SK-N-SH (cell line): Measurements from ENCODE around the gene GLTPD2. TPM values are rescaled to one million over a fixed set of nuclear protein-coding genes. Genes with fewer than 3 reads are reported as not detected.
A peak's percentile ranks its signal among the peaks of the same experiment; 100 is the strongest.

Experiments used
- CTCF ChIA-PET: fragments of 300-600, 350-600 bp; formaldehyde crosslinking; extraction: SDS; loops from one replicate; lab custom pipeline; 2021; lab: Yijun Ruan, JAX
- POLR2A ChIA-PET: fragments of 350-600 bp; sonication (Branson Sonifier 250); formaldehyde crosslinking; extraction: SDS; loops from one replicate; lab custom pipeline; 2020; ENCODE audit warnings: antibody characterized with exemption, inconsistent platforms; lab: Yijun Ruan, JAX
- DNase-seq: peaks from one replicate; pipeline ENCODE4 v3.0.0; 2012
- H2AFZ ChIP-seq: fragments of 200-600 bp; sonication (generic); 2 replicates; pipeline ENCODE4 v1.8.1; 2016; ENCODE audit warnings: antibody characterized with exemption, mild to moderate bottlenecking, low read depth
- H3F3A ChIP-seq: fragments of 200-600 bp; sonication (generic); replicated peaks from 2 replicates; pipeline ENCODE3; 2016; ENCODE audit warnings: antibody characterized with exemption, mild to moderate bottlenecking; ENCODE audit not compliant: insufficient read depth
- H3K27ac ChIP-seq, 2 experiments: fragments of 200-500 bp in 1 of 2; fragments of 200-600 bp in 1 of 2; sonication (Bioruptor generic) in 1 of 2; sonication (generic), shearing (Covaris generic) in 1 of 2; 2 replicates each; pipeline versions ENCODE4 v1.5.1 to v1.6.1; 2014 to 2016; ENCODE audit warnings: low read depth in 2 of 2, inconsistent platforms in 1 of 2, low read length in 1 of 2, mild to moderate bottlenecking in 1 of 2, mixed read lengths in 1 of 2
- H3K27me3 ChIP-seq: fragments of 200-600 bp; sonication (generic), shearing (Covaris generic); 2 replicates; pipeline ENCODE4 v1.6.1; 2016; ENCODE audit warnings: mixed run types; ENCODE audit not compliant: insufficient read depth
- H3K36me3 ChIP-seq, 2 experiments: fragments of 200-500 bp in 1 of 2; fragments of 200-600 bp in 1 of 2; sonication (Bioruptor generic) in 1 of 2; sonication (generic) in 1 of 2; replicated peaks in 1 of 2; 2 replicates each; pipeline versions ENCODE3 to v1.5.1; 2014 to 2016; ENCODE audit warnings: low read length in 1 of 2, mild to moderate bottlenecking in 1 of 2; ENCODE audit not compliant: insufficient read depth in 2 of 2, control insufficient read depth in 1 of 2
- H3K4me1 ChIP-seq, 2 experiments: fragments of 200-500 bp in 1 of 2; fragments of 200-600 bp in 1 of 2; sonication (Bioruptor generic) in 1 of 2; sonication (generic), shearing (Covaris generic) in 1 of 2; 2 replicates each; pipeline versions ENCODE4 v1.5.1 to v1.6.1; 2014 to 2016; ENCODE audit warnings: low read depth in 1 of 2, low read length in 1 of 2, mixed run types in 1 of 2; ENCODE audit not compliant: insufficient read depth in 2 of 2, control insufficient read depth in 1 of 2
- H3K4me2 ChIP-seq: fragments of 200-600 bp; sonication (generic), shearing (Covaris generic); 2 replicates; pipeline ENCODE4 v1.6.1; 2017; ENCODE audit warnings: mixed run types
- H3K4me3 ChIP-seq, 2 experiments: fragments of 200-500 bp in 1 of 2; fragments of 200-600 bp in 1 of 2; sonication (Bioruptor generic) in 1 of 2; sonication (generic), shearing (Covaris generic) in 1 of 2; 2 replicates each; pipeline versions ENCODE4 v1.5.1 to v1.8.1; 2014 to 2016; ENCODE audit warnings: low read depth in 2 of 2, inconsistent platforms in 1 of 2, low read length in 1 of 2, mild to moderate bottlenecking in 1 of 2, mixed read lengths in 1 of 2, moderate library complexity in 1 of 2
- H3K79me2 ChIP-seq: fragments of 200-600 bp; sonication (generic); 2 replicates; pipeline ENCODE4 v1.8.1; 2017; ENCODE audit warnings: mild to moderate bottlenecking; ENCODE audit not compliant: insufficient read depth
- H3K9ac ChIP-seq: fragments of 200-600 bp; sonication (generic); 2 replicates; pipeline ENCODE4 v1.6.1; 2017; ENCODE audit warnings: mixed run types
- H3K9me2 ChIP-seq: fragments of 200-600 bp; sonication (generic); 2 replicates; pipeline ENCODE4 v1.6.1; 2017; ENCODE audit warnings: mixed run types
- H3K9me3 ChIP-seq: fragments of 200-600 bp; sonication (generic); 2 replicates; pipeline ENCODE4 v1.6.1; 2017; ENCODE audit warnings: mixed run types, mild to moderate bottlenecking, moderate library complexity
- H4K20me1 ChIP-seq: fragments of 200-600 bp; sonication (generic); 2 replicates; pipeline ENCODE4 v1.6.1; 2017; ENCODE audit warnings: mild to moderate bottlenecking, mixed run types; ENCODE audit not compliant: insufficient read depth
- CHD2 ChIP-seq: fragments of 150-350 bp; IDR thresholded peaks from 2 replicates; pipeline ENCODE4 v1.6.1; 2018; ENCODE audit warnings: low read length; ENCODE audit not compliant: partially characterized antibody
- CTCF ChIP-seq: fragments of 200-600 bp; sonication (generic); IDR thresholded peaks from 2 replicates; pipeline ENCODE4 v1.6.1; 2017; ENCODE audit warnings: antibody characterized with exemption, mild to moderate bottlenecking, moderate library complexity
- EZH2phosphoT487 ChIP-seq: fragments of 200-600 bp; sonication (generic); IDR thresholded peaks from 2 replicates; pipeline ENCODE4 v1.6.1; 2017; ENCODE audit warnings: low read depth, mixed run types, mild to moderate bottlenecking, antibody characterized with exemption, moderate library complexity, borderline replicate concordance
- FOSL2 ChIP-seq: IDR thresholded peaks from 2 replicates; pipeline ENCODE4 v1.4.0; 2012; ENCODE audit warnings: low read depth, mild to moderate bottlenecking, moderate library complexity, borderline replicate concordance
- GATA2 ChIP-seq: sonication (generic); formaldehyde crosslinking; IDR thresholded peaks from 2 replicates; pipeline ENCODE4 v1.5.0; 2020; ENCODE audit warnings: mild to moderate bottlenecking, missing genetic modification reagents
- JUND ChIP-seq: IDR thresholded peaks from 2 replicates; pipeline ENCODE4 v1.4.0; 2012
- MEF2A ChIP-seq: IDR thresholded peaks from 2 replicates; pipeline ENCODE4 v1.4.0; 2012; ENCODE audit warnings: low read depth, borderline replicate concordance
- NRF1 ChIP-seq: IDR thresholded peaks from 2 replicates; pipeline ENCODE4 v1.6.1; 2012; ENCODE audit warnings: low read depth, mild to moderate bottlenecking, low read length
- RAD21 ChIP-seq: IDR thresholded peaks from 2 replicates; pipeline ENCODE4 v1.6.1; 2012; ENCODE audit warnings: mild to moderate bottlenecking, low read length
- RCOR1 ChIP-seq: fragments of 150-350 bp; IDR thresholded peaks from 2 replicates; pipeline ENCODE4 v1.6.1; 2017; ENCODE audit warnings: antibody characterized with exemption, low read length
- REST ChIP-seq: IDR thresholded peaks from 2 replicates; pipeline ENCODE4 v1.6.1; 2012; ENCODE audit warnings: mild to moderate bottlenecking, low read depth, low read length, moderate library complexity
- SMC3 ChIP-seq: IDR thresholded peaks from 2 replicates; pipeline ENCODE4 v1.6.1; 2012; ENCODE audit warnings: low read depth, low read length, improper control_type of control experiment
- TAF1 ChIP-seq: IDR thresholded peaks from 2 replicates; pipeline ENCODE4 v1.6.1; 2012; ENCODE audit warnings: low read depth, mild to moderate bottlenecking, low read length, moderate library complexity, borderline replicate concordance
- USF2 ChIP-seq: fragments of 150-350 bp; IDR thresholded peaks from 2 replicates; pipeline ENCODE4 v1.6.1; 2017; ENCODE audit warnings: antibody characterized with exemption, low read length, low read depth, borderline replicate concordance
- ZBTB33 ChIP-seq: IDR thresholded peaks from 2 replicates; pipeline ENCODE4 v1.4.0; 2012; ENCODE audit warnings: low read depth, borderline replicate concordance
- WGBS: methylation state at CpG from one replicate; pipeline ENCODE4 v1.1.6; 2017; ENCODE audit warnings: low lambda C conversion rate; 5-methylcytosine and 5-hydroxymethylcytosine counted together
- polyA plus RNA-seq, 3 experiments: library from polyadenylated mRNA; depleted of rRNA; stranded (reverse); fragments of >200 nt; gene quantifications; 2 replicates each; pipeline ENCODE4 v1.2.3, GENCODE V29; 2012

GLTPD2 gene
- polyA plus RNA-seq, 1 of the 3 experiments (the other 2 are of a cell fraction): not detected

GRCh38 chr17:4837471-4838308 is 48.9 kb downstream of the GLTPD2 start:
- DNase-seq: no peak
- Histone ChIP-seq H3K4me1 (peaks cover 7 to 30% of the 10 kb centered on the region in 2 experiments; a peak in 3 of 4 replicates), H3K79me2 (peaks cover 92% of the 10 kb centered on the region), H4K20me1 (peaks cover 51% of the 10 kb centered on the region), H3K4me3 (no peak overlapping the region), H3F3A (peaks cover 3% of the 10 kb centered on the region), H3K9me2 (no peaks in the 10 kb centered on the region), H3K4me2 (no peak overlapping the region), H3K9me3 (no peaks in the 10 kb centered on the region), H3K27me3 (no peaks in the 10 kb centered on the region), H2AFZ (no peak overlapping the region), H3K36me3 (peaks cover 0 to 11% of the 10 kb centered on the region in 2 experiments), H3K27ac (peak overlapping the region in 1 of 2 experiments; percentile 30; a peak in 1 of 4 replicates), H3K9ac (no peak overlapping the region)
- ChIA-PET CTCF (interaction anchor here (0.7 to 3.5 kb wide), 8 partner anchors 10 to 65 kb away, joined by 3 to 19 read pairs (median 4); partner anchors contain the start of genes CHRNE and GLTPD2), POLR2A (interaction anchor here (0.9 kb wide), 1 partner anchor 13 kb away, joined by 3 read pairs; no protein-coding TSS in a partner anchor)
- no peak for TF ChIP-seq NRF1
- no peak for TF ChIP-seq SMC3
- TF ChIP-seq REST: no peak
- no peak for TF ChIP-seq EZH2phosphoT487
- no peak for TF ChIP-seq JUND
- TF ChIP-seq ZBTB33: no peak
- TF ChIP-seq RAD21: no peak
- 92% methylated on average over 11 of the region's 13 CpGs for WGBS

GRCh38 chr17:4838309-4838785 is 49.6 kb downstream of the GLTPD2 start:
- Histone ChIP-seq H2AFZ (no peak overlapping the region), H3K9ac (no peak overlapping the region), H3K27ac (peak overlapping the region in 1 of 2 experiments; percentile 30; a peak in 1 of 4 replicates), H3K36me3 (peaks cover 0 to 11% of the 10 kb centered on the region in 2 experiments), H3F3A (peaks cover 3% of the 10 kb centered on the region), H3K9me3 (no peaks in the 10 kb centered on the region), H4K20me1 (peaks cover 56% of the 10 kb centered on the region), H3K4me1 (peaks cover 7 to 30% of the 10 kb centered on the region in 2 experiments; a peak in 3 of 4 replicates), H3K9me2 (no peaks in the 10 kb centered on the region), H3K4me3 (no peak overlapping the region), H3K27me3 (no peaks in the 10 kb centered on the region), H3K79me2 (peaks cover 98% of the 10 kb centered on the region), H3K4me2 (no peak overlapping the region)
- 90% methylated on average over 3 of the region's 3 CpGs for WGBS
- ChIA-PET POLR2A (interaction anchor here (0.9 kb wide), 1 partner anchor 12 kb away, joined by 3 read pairs; no protein-coding TSS in a partner anchor), CTCF (interaction anchor here (0.7 to 3.5 kb wide), 7 partner anchors 9 to 65 kb away, joined by 3 to 19 read pairs (median 4); partner anchors contain the start of genes CHRNE and GLTPD2)
- no peak for DNase-seq
- TF ChIP-seq CTCF (no peak), MEF2A (no peak), FOSL2 (no peak), GATA2 (CRISPR knock-in tag) (no peak), EZH2phosphoT487 (no peak), CHD2 (no peak), TAF1 (no peak), USF2 (no peak), RCOR1 (no peak)
